Progenitor cell of endocrine pancreas (in vitro differentiated cells): Measurements from ENCODE around the gene COPS6. TPM values are rescaled to one million over a fixed set of nuclear protein-coding genes. Genes with fewer than 3 reads are reported as not detected.

Experiments used
- DNase-seq: peaks from one replicate; pipeline ENCODE4 v3.0.0; 2021; ENCODE audit warnings: low spot score; ENCODE audit not compliant: unreplicated experiment
- H3K27ac Mint-ChIP-seq: 2 replicates; pipeline ENCODE4 v1.8.0; 2021; ENCODE audit warnings: mild to moderate bottlenecking, moderate library complexity, mixed read lengths
- H3K27me3 Mint-ChIP-seq: 2 replicates; pipeline ENCODE4 v1.8.0; 2021; ENCODE audit warnings: mixed read lengths
- H3K36me3 Mint-ChIP-seq: 2 replicates; pipeline ENCODE4 v1.8.0; 2022; ENCODE audit warnings: mixed read lengths; ENCODE audit not compliant: insufficient read depth
- H3K4me1 Mint-ChIP-seq: 2 replicates; pipeline ENCODE4 v1.8.0; 2021; ENCODE audit warnings: low read depth, mixed read lengths
- H3K4me3 Mint-ChIP-seq: 2 replicates; pipeline ENCODE4 v1.8.0; 2021; ENCODE audit warnings: low read depth, mild to moderate bottlenecking, moderate library complexity, mixed read lengths
- H3K9me3 Mint-ChIP-seq: 2 replicates; pipeline ENCODE4 v1.8.0; 2021; ENCODE audit warnings: low read depth, mixed read lengths
- CTCF ChIP-seq: fragments of 200-600 bp; sonication (generic); IDR thresholded peaks from one replicate; pipeline ENCODE4 v1.5.0; 2021; ENCODE audit warnings: antibody characterized with exemption, mild to moderate bottlenecking; ENCODE audit not compliant: unreplicated experiment
- total RNA-seq: library from RNA; stranded (reverse); gene quantifications from 2 replicates; pipeline ENCODE4 v1.2.1, GENCODE V29; 2021

The COPS6 gene
- total RNA-seq, 1 donor from 2014 or later: 113 TPM

- H3K27ac Mint-ChIP-seq: no peak overlapping the region
- no peaks in the 10 kb centered on the region for H3K4me1 Mint-ChIP-seq
- TF ChIP-seq CTCF: no peak
- no peaks in the 10 kb centered on the region for H3K9me3 Mint-ChIP-seq
- no peak for DNase-seq
- H3K36me3 Mint-ChIP-seq: peaks cover 11% of the 10 kb centered on the region
- H3K4me3 Mint-ChIP-seq: no peak overlapping the region
- no peaks in the 10 kb centered on the region for H3K27me3 Mint-ChIP-seq
Measured at GRCh38 chr7:100109521-100110163, 20.9 kb downstream of the COPS6 start.

- no peak for TF ChIP-seq CTCF
- H3K27ac Mint-ChIP-seq: no peak overlapping the region
- DNase-seq: no peak
- no peak overlapping the region for H3K4me3 Mint-ChIP-seq
- H3K27me3 Mint-ChIP-seq: no peaks in the 10 kb centered on the region
- H3K4me1 Mint-ChIP-seq: no peaks in the 10 kb centered on the region
- H3K36me3 Mint-ChIP-seq: peaks cover 11% of the 10 kb centered on the region
- no peaks in the 10 kb centered on the region for H3K9me3 Mint-ChIP-seq
Measured at GRCh38 chr7:100111156-100111555, 22.4 kb downstream of the COPS6 start.

GRCh38 chr7:100111914-100112313, 23.1 kb downstream of the COPS6 start:
- Mint-ChIP-seq H3K4me3 (no peak overlapping the region), H3K27me3 (no peaks in the 10 kb centered on the region), H3K4me1 (no peaks in the 10 kb centered on the region), H3K9me3 (no peaks in the 10 kb centered on the region), H3K36me3 (peaks cover 12% of the 10 kb centered on the region), H3K27ac (no peak overlapping the region)
- DNase-seq: no peak
- no peak for TF ChIP-seq CTCF

GRCh38 chr7:100115026-100115425, 26.3 kb downstream of the COPS6 start:
- H3K9me3 Mint-ChIP-seq: no peaks in the 10 kb centered on the region

GRCh38 chr7:100118388-100119071, 29.8 kb downstream of the COPS6 start:
- H3K9me3 Mint-ChIP-seq: no peaks in the 10 kb centered on the region
- no peaks in the 10 kb centered on the region for H3K27me3 Mint-ChIP-seq
- DNase-seq: no peak
- peaks cover 2% of the 10 kb centered on the region for H3K36me3 Mint-ChIP-seq
- H3K4me3 Mint-ChIP-seq: peak overlapping the region; percentile 93
- H3K4me1 Mint-ChIP-seq: peaks cover 14% of the 10 kb centered on the region
- no peak for TF ChIP-seq CTCF
- H3K27ac Mint-ChIP-seq: peak overlapping the region; percentile 100

More at GRCh38 chr7:100115026-100115425, 26.3 kb downstream of the COPS6 start:
- no peak for DNase-seq
- H3K36me3 Mint-ChIP-seq: peaks cover 7% of the 10 kb centered on the region
- no peak overlapping the region for H3K27ac Mint-ChIP-seq
- no peak for TF ChIP-seq CTCF
- peaks cover 7% of the 10 kb centered on the region for H3K4me1 Mint-ChIP-seq
- no peaks in the 10 kb centered on the region for H3K27me3 Mint-ChIP-seq
- H3K4me3 Mint-ChIP-seq: no peak overlapping the region
